ENCODE results near the gene KRT32. TPM values are rescaled to one million over a fixed set of nuclear protein-coding genes. Genes with fewer than 3 reads are reported as not detected.

Gene KRT32
- total and polyA plus RNA-seq, 10 donors: not detected

- no peak for DNase-seq
- Histone ChIP-seq H3K4me1 (peaks cover 0 to 2% (median under 1%) of the 10 kb centered on the region in 6 donors), H3K27ac (peak overlapping the region in 1 of 8 donors; percentile 13), H3K4me3 (no peak overlapping the region), H3K9me3 (no peaks in the 10 kb centered on the region), H3K27me3 (replicated peaks in 1 of 7) (peaks cover 0 to 6% (median 0%) of the 10 kb centered on the region in 7 donors), H3K36me3 (no peaks in the 10 kb centered on the region)
- TF ChIP-seq POLR2AphosphoS5 (IDR thresholded peaks at IDR 0.05): no peak
- no peak for TF ChIP-seq POLR2A (IDR thresholded peaks at IDR 0.05)
- no peak for TF ChIP-seq CTCF (IDR thresholded peaks at IDR 0.05 in 8 of 11, conservative IDR thresholded peaks at IDR 0.05 in 3 of 11)
- intact Hi-C loops (cut with DNase I; ENCODE audit: low total_unique reads): no loop called here
- 48 to 66% (median 66%) methylated on average over 8 to 10 of the region's 10 CpGs for WGBS, 5 donors
Observed at GRCh38 chr17:41507315-41507880, 40.2 kb upstream of the KRT32 start.

GRCh38 chr17:41505809-41506767 lies 38.9 kb upstream of the KRT32 start:
- Histone ChIP-seq H3K9me3 (no peaks in the 10 kb centered on the region), H3K27me3 (replicated peaks in 1 of 7) (peaks cover 0 to under 1% (median 0%) of the 10 kb centered on the region in 7 donors), H3K4me1 (no peaks in the 10 kb centered on the region), H3K4me3 (no peak overlapping the region), H3K27ac (no peak overlapping the region), H3K36me3 (no peaks in the 10 kb centered on the region)
- DNase-seq: no peak
- intact Hi-C loops (cut with DNase I; ENCODE audit: low total_unique reads): no loop called here
- 69 to 77% (median 72%) methylated on average over 14 of the region's 14 CpGs for WGBS, 5 donors
- TF ChIP-seq POLR2A (IDR thresholded peaks at IDR 0.05) (no peak), CTCF (IDR thresholded peaks at IDR 0.05 in 8 of 11, conservative IDR thresholded peaks at IDR 0.05 in 3 of 11) (no peak), POLR2AphosphoS5 (IDR thresholded peaks at IDR 0.05) (no peak)

- no peak for DNase-seq
- H3K4me3 ChIP-seq: no peak within 1 kb of the TSS
- H3K4me1 ChIP-seq: peaks cover 0 to 5% (median 0%) of the 10 kb centered on the region in 6 donors
- 80 to 91% (median 86%) methylated on average over 17 of the region's 17 CpGs for WGBS, 5 donors
- intact Hi-C loops (cut with DNase I; ENCODE audit: low total_unique reads): no loop called here
- TF ChIP-seq POLR2A (IDR thresholded peaks at IDR 0.05) (no peak), POLR2AphosphoS5 (IDR thresholded peaks at IDR 0.05) (no peak), CTCF (IDR thresholded peaks at IDR 0.05 in 8 of 11, conservative IDR thresholded peaks at IDR 0.05 in 3 of 11) (no peak)
- H3K27ac ChIP-seq: no peak within 1 kb of the TSS
- no peaks in the 10 kb centered on the region for H3K36me3 ChIP-seq
- H3K27me3 ChIP-seq (replicated peaks in 1 of 7): peaks cover 0 to 4% (median 0%) of the 10 kb centered on the region in 7 donors
- no peaks in the 10 kb centered on the region for H3K9me3 ChIP-seq
Observed at GRCh38 chr17:41505007-41505808, 38.0 kb upstream of the KRT32 start, which contains the start of gene KRT13. KRT13 (minus strand) TSS chr17:41505612; CDS start chr17:41505550, 62 bp downstream.
